ENCODE results near the gene RCCD1. TPM values are rescaled to one million over a fixed set of nuclear protein-coding genes. Genes with fewer than 3 reads are reported as not detected.
A peak's percentile ranks its signal among the peaks of the same experiment; 100 is the strongest.

RCCD1 gene
- total RNA-seq, 1 experiment from 2014 or later = 22.8 TPM

GRCh38 chr15:90918034-90918788, 36.5 kb upstream of the RCCD1 start:
- Histone ChIP-seq H4K20me1 (ENCODE audit: control insufficient read depth, insufficient read depth, insufficient read length) (no peaks in the 10 kb centered on the region), H3K79me1 (ENCODE audit: insufficient read depth, low read depth, low read length, poor library complexity, severe bottlenecking) (no peaks in the 10 kb centered on the region), H4K5ac (ENCODE audit: insufficient read length, low read depth, low read length) (no peak overlapping the region), H2BK5ac (ENCODE audit: insufficient read length, low read length) (no peak overlapping the region), H2BK12ac (ENCODE audit: insufficient read length, low read depth, low read length) (no peak overlapping the region), H3K4me1 (ENCODE audit: insufficient read depth, low read length) (no peaks in the 10 kb centered on the region), H3K4me2 (ENCODE audit: insufficient read depth, insufficient read length, low read length) (no peak overlapping the region), H4K8ac (replicated peaks; ENCODE audit: insufficient read length, low read depth, low read length) (no peak overlapping the region), H3K9me3 (ENCODE audit: control insufficient read depth, low read depth, low read length) (no peaks in the 10 kb centered on the region), H3K27me3 (ENCODE audit: insufficient read depth, low read length) (no peaks in the 10 kb centered on the region), H2AK5ac (ENCODE audit: insufficient read length, low read length) (no peak overlapping the region), H3T11ph (ENCODE audit: low read length) (no peak overlapping the region), H3K23me2 (ENCODE audit: insufficient read length, low read depth, low read length, poor library complexity, severe bottlenecking) (no peaks in the 10 kb centered on the region), H2BK20ac (ENCODE audit: low read depth, low read length, poor library complexity, severe bottlenecking) (no peak overlapping the region), H4K91ac (ENCODE audit: insufficient read length, low read depth, low read length) (no peak overlapping the region), H3K14ac (ENCODE audit: insufficient read depth, low read length) (no peak overlapping the region), H3K23ac (ENCODE audit: insufficient read length, low read depth, low read length) (no peak overlapping the region), H3K4ac (ENCODE audit: low read depth, low read length) (no peak overlapping the region), H2BK15ac (ENCODE audit: low read depth, low read length) (no peak overlapping the region), H2BK120ac (ENCODE audit: low read depth, low read length, poor library complexity, severe bottlenecking) (no peak overlapping the region), H3K18ac (ENCODE audit: insufficient read length, low read depth, low read length) (no peak overlapping the region), H3K79me2 (ENCODE audit: insufficient read depth, low read length) (no peaks in the 10 kb centered on the region), H2AFZ (ENCODE audit: low read length) (no peak overlapping the region), H3K9ac (ENCODE audit: extremely low read depth, insufficient read length, low read length) (no peak overlapping the region), H3K27ac (ENCODE audit: insufficient read length, low read depth, low read length) (no peak overlapping the region), H3K56ac (ENCODE audit: insufficient read length, low read depth, low read length) (no peak overlapping the region)
- no peak overlapping the region for H3K4me3 Mint-ChIP-seq
- TF ChIP-seq CTCF (conservative IDR thresholded peaks at IDR 0.05) = no peak
- peak overlapping the region; percentile 6 to 59 (median 57); a peak in 4 of 7 replicates for H3K27ac Mint-ChIP-seq
- no peaks in the 10 kb centered on the region for H3K9me3 Mint-ChIP-seq
- peaks cover 11 to 12% of the 10 kb centered on the region in 2 experiments for H3K4me1 Mint-ChIP-seq
- WGBS (ENCODE audit: extremely low coverage, insufficient read length, low lambda C conversion rate) = no CpG with 5 or more reads among the region's 23 CpGs
- no peaks in the 10 kb centered on the region for H3K27me3 Mint-ChIP-seq (ENCODE audit: low read depth)
- DNase-seq = no peak
- peaks cover 3 to 57% (median 12%) of the 10 kb centered on the region in 3 experiments; a peak in 6 of 7 replicates for H3K36me3 Mint-ChIP-seq (ENCODE audit: insufficient read depth in 1 of 3, low read depth in 3 of 3)

Data from H9 (cell line).